Mesodermal cell (in vitro differentiated cells): Measurements from ENCODE around the gene ULBP3.

Source experiments
- H3K27ac ChIP-seq: 2 replicates; pipeline ENCODE4 v1.7.0; 2013; ENCODE audit warnings: mild to moderate bottlenecking, low read depth, low read length, moderate library complexity; ENCODE audit not compliant: severe bottlenecking
- H3K36me3 ChIP-seq: 2 replicates; pipeline ENCODE4 v1.7.1; 2013; ENCODE audit warnings: mild to moderate bottlenecking, low read length, moderate library complexity; ENCODE audit not compliant: control insufficient read depth, insufficient read depth
- H3K4me1 ChIP-seq: one replicate; pipeline ENCODE4 v1.7.1; 2013; ENCODE audit warnings: mild to moderate bottlenecking, low read length; ENCODE audit not compliant: insufficient read depth, control insufficient read depth, poor library complexity, severe bottlenecking
- H3K4me3 ChIP-seq: 2 replicates; pipeline ENCODE4 v1.7.0; 2013; ENCODE audit warnings: low read length, control low read depth, mild to moderate bottlenecking; ENCODE audit not compliant: insufficient read depth, poor library complexity, severe bottlenecking; ENCODE audit errors: extremely low read depth
- H3K9me3 ChIP-seq: 2 replicates; pipeline ENCODE4 v1.7.1; 2013; ENCODE audit warnings: mild to moderate bottlenecking, low read length, moderate library complexity; ENCODE audit not compliant: control insufficient read depth
- WGBS, 2 experiments: methylation state at CpG; one replicate each; pipeline ENCODE4 v1.1.5; 2013; ENCODE audit warnings: missing lambda C conversion rate in 2 of 2; ENCODE audit not compliant: insufficient coverage in 2 of 2; 5-methylcytosine and 5-hydroxymethylcytosine counted together

ULBP3 gene

GRCh38 chr6:150043501-150044412 is 25.2 kb downstream of the ULBP3 start:
- Histone ChIP-seq H3K27ac (no peak overlapping the region), H3K4me1 (no peaks in the 10 kb centered on the region), H3K4me3 (no peak overlapping the region), H3K9me3 (no peaks in the 10 kb centered on the region), H3K36me3 (no peaks in the 10 kb centered on the region)
- WGBS, 2 experiments: 82 to 87% methylated on average over 11 to 13 of the region's 19 CpGs

GRCh38 chr6:150043096-150043495 is 25.8 kb downstream of the ULBP3 start:
- no peaks in the 10 kb centered on the region for H3K36me3 ChIP-seq
- H3K4me1 ChIP-seq: no peaks in the 10 kb centered on the region
- no peak overlapping the region for H3K27ac ChIP-seq
- 78 to 90% methylated on average over 4 to 9 of the region's 13 CpGs for WGBS, 2 experiments
- H3K9me3 ChIP-seq: no peaks in the 10 kb centered on the region
- H3K4me3 ChIP-seq: no peak overlapping the region

GRCh38 chr6:150038202-150039062 is 30.5 kb downstream of the ULBP3 start:
- WGBS, 2 experiments: 8 to 13% methylated on average over 7 to 14 of the region's 21 CpGs
- Histone ChIP-seq H3K9me3 (no peaks in the 10 kb centered on the region), H3K27ac (no peak overlapping the region), H3K4me3 (no peak overlapping the region), H3K4me1 (no peaks in the 10 kb centered on the region), H3K36me3 (no peaks in the 10 kb centered on the region)

GRCh38 chr6:150037526-150038201 is 31.3 kb downstream of the ULBP3 start:
- Histone ChIP-seq H3K27ac (no peak overlapping the region), H3K4me3 (no peak overlapping the region), H3K9me3 (no peaks in the 10 kb centered on the region), H3K4me1 (no peaks in the 10 kb centered on the region), H3K36me3 (no peaks in the 10 kb centered on the region)
- 1 to 4% methylated on average over 35 to 50 of the region's 55 CpGs for WGBS, 2 experiments

- no peak overlapping the region for H3K27ac ChIP-seq
- H3K9me3 ChIP-seq: no peaks in the 10 kb centered on the region
- H3K36me3 ChIP-seq: no peaks in the 10 kb centered on the region
- H3K4me3 ChIP-seq: no peak overlapping the region
- WGBS, 2 experiments: 75 to 78% methylated on average over 1 to 4 of the region's 5 CpGs
- no peaks in the 10 kb centered on the region for H3K4me1 ChIP-seq
Observed at GRCh38 chr6:150036081-150036480, 32.8 kb downstream of the ULBP3 start.

- no peaks in the 10 kb centered on the region for H3K9me3 ChIP-seq
- H3K36me3 ChIP-seq: no peaks in the 10 kb centered on the region
- no peaks in the 10 kb centered on the region for H3K4me1 ChIP-seq
- H3K27ac ChIP-seq: no peak overlapping the region
- 83 to 88% methylated on average over 3 of the region's 6 CpGs for WGBS, 2 experiments
- H3K4me3 ChIP-seq: no peak overlapping the region
Observed at GRCh38 chr6:150033207-150033771, 35.6 kb downstream of the ULBP3 start.

- no peaks in the 10 kb centered on the region for H3K36me3 ChIP-seq
- H3K4me3 ChIP-seq: no peak overlapping the region
- 90 to 92% methylated on average over 6 to 8 of the region's 8 CpGs for WGBS, 2 experiments
- no peaks in the 10 kb centered on the region for H3K9me3 ChIP-seq
- H3K4me1 ChIP-seq: no peaks in the 10 kb centered on the region
- H3K27ac ChIP-seq: no peak overlapping the region
Observed at GRCh38 chr6:150032598-150032997, 36.3 kb downstream of the ULBP3 start.

- 72 to 79% methylated on average over 2 to 3 of the region's 3 CpGs for WGBS, 2 experiments
- Histone ChIP-seq H3K36me3 (no peaks in the 10 kb centered on the region), H3K9me3 (no peaks in the 10 kb centered on the region), H3K4me3 (no peak overlapping the region), H3K27ac (no peak overlapping the region), H3K4me1 (peaks cover 1% of the 10 kb centered on the region)
Observed at GRCh38 chr6:150030611-150031010, 38.3 kb downstream of the ULBP3 start.

- Histone ChIP-seq H3K36me3 (no peaks in the 10 kb centered on the region), H3K4me1 (peaks cover 2% of the 10 kb centered on the region), H3K27ac (no peak overlapping the region), H3K4me3 (no peak overlapping the region), H3K9me3 (no peaks in the 10 kb centered on the region)
- 82 to 83% methylated on average over 3 of the region's 4 CpGs for WGBS, 2 experiments
Observed at GRCh38 chr6:150029749-150030148, 39.2 kb downstream of the ULBP3 start.

- no peak overlapping the region for H3K4me3 ChIP-seq
- H3K4me1 ChIP-seq: peaks cover 2% of the 10 kb centered on the region
- no peaks in the 10 kb centered on the region for H3K36me3 ChIP-seq
- H3K27ac ChIP-seq: no peak overlapping the region
- no peaks in the 10 kb centered on the region for H3K9me3 ChIP-seq
- 72 to 90% methylated on average over 3 of the region's 7 CpGs for WGBS, 2 experiments
Observed at GRCh38 chr6:150029276-150029675, 39.6 kb downstream of the ULBP3 start.
